LHCN-M2 (cell line): ENCODE results near the gene NAE1. TPM values are rescaled to one million over a fixed set of nuclear protein-coding genes. Genes with fewer than 3 reads are reported as not detected.
"Not testable (repeated sequence)": the region's sequence is repeated elsewhere in the genome, so short reads cannot be mapped to it uniquely, and the experiment has no call there.

Source experiments
- DNase-seq: peaks from one replicate; pipeline ENCODE4 v3.0.0-alpha.2; 2012; ENCODE audit warnings: low read depth
- polyA plus RNA-seq: library from polyadenylated mRNA; unstranded; fragments of >200 nt; gene quantifications from one replicate; pipeline ENCODE4 v1.2.1, GENCODE V29; 2012; ENCODE audit warnings: missing spikeins
- total RNA-seq: library from RNA; depleted of rRNA; stranded (reverse); fragments of >200 nt; gene quantifications from 2 replicates; pipeline ENCODE4 v1.2.3, GENCODE V29; 2014; rRNA removed

The NAE1 gene
- total RNA-seq = 77.2 and 85.9 TPM in 2 replicates
- polyA plus RNA-seq = 26.6 TPM

- peak; percentile 79 for DNase-seq
Measured at GRCh38 chr16:66830422-66831404, at the start of gene NAE1. TSS of gene NAE1 (minus strand) at chr16:66830976. CDS start at chr16:66830899, 77 bp downstream.

- peak; percentile 41 for DNase-seq
Measured at GRCh38 chr16:66878067-66878466, 47.3 kb upstream of the NAE1 start.

- peak; percentile 80 for DNase-seq
Measured at GRCh38 chr16:66874079-66874775, 43.5 kb upstream of the NAE1 start.

GRCh38 chr16:66873685-66874055 lies 42.9 kb upstream of the NAE1 start:
- DNase-seq = no peak

GRCh38 chr16:66872943-66873684 lies 42.3 kb upstream of the NAE1 start:
- DNase-seq = peak; percentile 100

- no peak for DNase-seq
Measured at GRCh38 chr16:66872559-66872942, 41.8 kb upstream of the NAE1 start.

GRCh38 chr16:66871840-66872239 lies 41.1 kb upstream of the NAE1 start:
- DNase-seq = no peak

- DNase-seq = not testable (repeated sequence)
Measured at GRCh38 chr16:66871363-66871762, 40.6 kb upstream of the NAE1 start.

GRCh38 chr16:66869424-66869823 lies 38.6 kb upstream of the NAE1 start:
- no peak for DNase-seq

GRCh38 chr16:66863707-66864106 lies 32.9 kb upstream of the NAE1 start:
- no peak for DNase-seq

GRCh38 chr16:66862023-66862520 lies 31.3 kb upstream of the NAE1 start:
- DNase-seq = no peak

- no peak for DNase-seq
Measured at GRCh38 chr16:66859397-66860068, 28.8 kb upstream of the NAE1 start.

- peak; percentile 78 for DNase-seq
Measured at GRCh38 chr16:66858740-66859396, 28.1 kb upstream of the NAE1 start.

- no peak for DNase-seq
Measured at GRCh38 chr16:66857437-66857836, 26.7 kb upstream of the NAE1 start.

GRCh38 chr16:66856801-66857200 lies 26.0 kb upstream of the NAE1 start:
- no peak for DNase-seq

GRCh38 chr16:66856184-66856730 lies 25.5 kb upstream of the NAE1 start:
- DNase-seq = no peak

GRCh38 chr16:66853261-66854139 lies 22.7 kb upstream of the NAE1 start:
- no peak for DNase-seq

GRCh38 chr16:66851166-66851964 lies 20.6 kb upstream of the NAE1 start:
- no peak for DNase-seq
